ENCODE measurements around the gene DENND2A. TPM values are rescaled to one million over a fixed set of nuclear protein-coding genes. Genes with fewer than 3 reads are reported as not detected.
A peak's percentile ranks its signal among the peaks of the same experiment; 100 is the strongest.

DENND2A gene
- polyA plus RNA-seq, 3 donors = not detected

- no peak overlapping the region for H3K4me2 ChIP-seq (replicated peaks; ENCODE audit: extremely low read depth, low read length, poor library complexity, severe bottlenecking)
- H3K79me2 ChIP-seq (ENCODE audit: insufficient read depth, low read length) = no peaks in the 10 kb centered on the region
- Mint-ChIP-seq H3K27me3 (ENCODE audit: low read depth in 3 of 3) (peaks cover 11 to 15% (median 12%) of the 10 kb centered on the region in 3 donors), H3K36me3 (no peaks in the 10 kb centered on the region), H3K9me3 (no peaks in the 10 kb centered on the region), H3K4me3 (no peak overlapping the region), H3K4me1 (peaks cover 27% of the 10 kb centered on the region), H3K27ac (no peak overlapping the region)
- peaks cover under 1 to 12% of the 10 kb centered on the region in 2 donors for H3K4me1 ChIP-seq (ENCODE audit: control insufficient read depth in 1 of 2, insufficient read depth in 2 of 2, low read length in 2 of 2)
- H4K20me1 ChIP-seq (ENCODE audit: insufficient read depth, low read length) = no peaks in the 10 kb centered on the region
- no peaks in the 10 kb centered on the region for H3K36me3 ChIP-seq (replicated peaks in 1 of 2; ENCODE audit: control insufficient read depth in 1 of 2, insufficient read depth in 2 of 2, low read length in 2 of 2)
- H2AFZ ChIP-seq (ENCODE audit: insufficient read depth, low read depth, low read length, poor library complexity, severe bottlenecking) = no peak overlapping the region
- intact Hi-C loops (cut with micrococcal nuclease) = loop anchor here (10.0 kb wide), 2 partner anchors 166 to 364 kb away; partner anchors contain the start of gene MRPS33 (in 1 of the 2)
- H3K9ac ChIP-seq (ENCODE audit: insufficient read depth, low read length, poor library complexity, severe bottlenecking) = no peak overlapping the region
- no peak overlapping the region for H3K4me3 ChIP-seq (replicated peaks in 1 of 3; ENCODE audit: low read depth in 2 of 3, low read length in 3 of 3)
- 58% methylated on average over 6 of the region's 12 CpGs for WGBS (ENCODE audit: insufficient coverage)
- no peak for DNase-seq
- H3K9me3 ChIP-seq (replicated peaks in 1 of 2; ENCODE audit: control insufficient read depth in 1 of 2, insufficient read depth in 1 of 2, low read length in 2 of 2) = no peaks in the 10 kb centered on the region
- TF ChIP-seq CTCF (IDR thresholded peaks at IDR 0.05) = no peak
- no peak overlapping the region for H3K27ac ChIP-seq (ENCODE audit: low read depth in 1 of 2, low read length in 2 of 2)
- no peaks in the 10 kb centered on the region for H3K27me3 ChIP-seq (ENCODE audit: control insufficient read depth in 2 of 2, insufficient read depth in 2 of 2, low read length in 2 of 2)
Measured at GRCh38 chr7:140650367-140650766, 9.8 kb upstream of the DENND2A start.

GRCh38 chr7:140649556-140650205 lies 9.1 kb upstream of the DENND2A start:
- no peak overlapping the region for H3K4me2 ChIP-seq (replicated peaks; ENCODE audit: extremely low read depth, low read length, poor library complexity, severe bottlenecking)
- intact Hi-C loops (cut with micrococcal nuclease) = loop anchor here (10.0 kb wide), 2 partner anchors 165 to 365 kb away; partner anchors contain the start of gene MRPS33 (in 1 of the 2)
- WGBS (ENCODE audit: insufficient coverage) = 13% methylated on average over 1 of the region's 6 CpGs
- Mint-ChIP-seq H3K4me1 (peaks cover 29% of the 10 kb centered on the region), H3K9me3 (no peaks in the 10 kb centered on the region), H3K27me3 (ENCODE audit: low read depth in 3 of 3) (peaks cover 13 to 15% (median 14%) of the 10 kb centered on the region in 3 donors), H3K27ac (peak overlapping the region in 4 of 7 donors; percentile 2 to 57 (median 33)), H3K4me3 (no peak overlapping the region), H3K36me3 (no peaks in the 10 kb centered on the region)
- H3K27me3 ChIP-seq (ENCODE audit: control insufficient read depth in 2 of 2, insufficient read depth in 2 of 2, low read length in 2 of 2) = peaks cover 0 to under 1% of the 10 kb centered on the region in 2 donors
- no peaks in the 10 kb centered on the region for H3K79me2 ChIP-seq (ENCODE audit: insufficient read depth, low read length)
- no peaks in the 10 kb centered on the region for H3K36me3 ChIP-seq (replicated peaks in 1 of 2; ENCODE audit: control insufficient read depth in 1 of 2, insufficient read depth in 2 of 2, low read length in 2 of 2)
- peaks cover 0 to 14% of the 10 kb centered on the region in 2 donors for H3K4me1 ChIP-seq (ENCODE audit: control insufficient read depth in 1 of 2, insufficient read depth in 2 of 2, low read length in 2 of 2)
- peak; percentile 33 to 46 (median 34) for DNase-seq
- no peaks in the 10 kb centered on the region for H4K20me1 ChIP-seq (ENCODE audit: insufficient read depth, low read length)
- no peak for TF ChIP-seq CTCF (IDR thresholded peaks at IDR 0.05)
- no peak overlapping the region for H3K27ac ChIP-seq (ENCODE audit: low read depth in 1 of 2, low read length in 2 of 2)
- no peak overlapping the region for H2AFZ ChIP-seq (ENCODE audit: insufficient read depth, low read depth, low read length, poor library complexity, severe bottlenecking)
- H3K4me3 ChIP-seq (replicated peaks in 1 of 3; ENCODE audit: low read depth in 2 of 3, low read length in 3 of 3) = no peak overlapping the region
- no peak overlapping the region for H3K9ac ChIP-seq (ENCODE audit: insufficient read depth, low read length, poor library complexity, severe bottlenecking)
- no peaks in the 10 kb centered on the region for H3K9me3 ChIP-seq (replicated peaks in 1 of 2; ENCODE audit: control insufficient read depth in 1 of 2, insufficient read depth in 1 of 2, low read length in 2 of 2)

Data from CD14-positive monocyte (primary cell).